K562 (cell line): ENCODE results near the gene MRPL58. TPM values are rescaled to one million over a fixed set of nuclear protein-coding genes. Genes with fewer than 3 reads are reported as not detected.

Experiments used
- ATAC-seq: fragments of 200-7000 bp; cut with Tn5 transposase; 3 replicates; pipeline ENCODE4 v1.9.1; 2020; ENCODE audit warnings: moderate library complexity
- BruUV-seq: library from RNA; stranded (reverse); fragments of 400-500 nt; replicated peaks from 2 replicates; lab custom pipeline; 2021; lab: Mats Ljungman, UMichigan
- CTCF ChIA-PET: fragments of 300-600 bp; formaldehyde crosslinking; extraction: SDS; loops from one replicate; lab custom pipeline; 2021; ENCODE audit warnings: low intra/inter-chr PET ratio; lab: Yijun Ruan, JAX
- POLR2A ChIA-PET: fragments of 300-600, 350-650 bp; sonication (Branson Sonifier 250); formaldehyde crosslinking; extraction: SDS; loops from one replicate; lab custom pipeline; 2021; ENCODE audit warnings: antibody characterized with exemption, inconsistent platforms; lab: Yijun Ruan, JAX
- DNase-seq, 4 experiments: peaks; one replicate each; pipeline versions ENCODE4 v3.0.0 to v3.0.0-alpha.2; 2011 to 2018; ENCODE audit warnings: low spot score in 3 of 4, mixed read lengths in 3 of 4; ENCODE audit errors: extremely low read depth in 1 of 4
- FAIRE-seq: peaks from 2 replicates; lab custom pipeline; 2011; peaks lifted over from hg19 to GRCh38; lab: Jason Lieb, UNC
- H2AFZ ChIP-seq: 2 replicates; pipeline ENCODE4 v1.6.0; 2011; ENCODE audit warnings: low read depth, low read length, control low read depth, inconsistent platforms
- H3K27ac ChIP-seq: fragments of 200-600 bp; 3 replicates; pipeline ENCODE4 v1.8.0; 2011; ENCODE audit warnings: low read depth, mild to moderate bottlenecking, control low read depth, inconsistent platforms, low read length, moderate library complexity, mixed read lengths; ENCODE audit errors: extremely low read depth
- H3K27me3 ChIP-seq, 2 experiments: fragments of 300-600 bp in 1 of 2; 2 replicates in 1 of 2; 3 replicates in 1 of 2; pipeline versions ENCODE4 v1.6.0 to v1.8.0; 2011; ENCODE audit warnings: inconsistent platforms in 2 of 2, low read length in 2 of 2, mild to moderate bottlenecking in 1 of 2, mixed read lengths in 1 of 2, moderate library complexity in 1 of 2; ENCODE audit not compliant: control insufficient read depth in 2 of 2, insufficient read depth in 2 of 2
- H3K36me3 ChIP-seq: fragments of 300-600 bp; 3 replicates; pipeline ENCODE4 v1.8.0; 2011; ENCODE audit warnings: mild to moderate bottlenecking, low read length, inconsistent platforms; ENCODE audit not compliant: control insufficient read depth, insufficient read depth
- H3K4me1 ChIP-seq, 2 experiments: fragments of 200-600 bp in 1 of 2; replicated peaks in 1 of 2; 2 replicates in 1 of 2; 3 replicates in 1 of 2; pipeline versions ENCODE4 v1.5.1 to v1.8.0; 2011; ENCODE audit warnings: inconsistent platforms in 2 of 2, low read length in 2 of 2, mild to moderate bottlenecking in 1 of 2, mixed read lengths in 1 of 2, moderate library complexity in 1 of 2; ENCODE audit not compliant: control insufficient read depth in 2 of 2, insufficient read depth in 2 of 2
- H3K4me2 ChIP-seq: 2 replicates; pipeline ENCODE4 v1.6.1; 2011; ENCODE audit warnings: low read length, control low read depth, inconsistent platforms, mixed read lengths; ENCODE audit not compliant: insufficient read depth
- H3K4me3 ChIP-seq: fragments of 200-600 bp; sonication (generic), shearing (Covaris generic); 2 replicates; pipeline ENCODE4 v1.5.1; 2016; ENCODE audit warnings: control low read depth, inconsistent platforms
- H3K79me2 ChIP-seq: fragments of 200-600 bp; 3 replicates; pipeline ENCODE4 v1.8.0; 2011; ENCODE audit warnings: low read length, inconsistent platforms; ENCODE audit not compliant: control insufficient read depth, insufficient read depth
- H3K9ac ChIP-seq, 2 experiments: 2 replicates each; pipeline versions ENCODE4 v1.6.0 to v1.6.1; 2011; ENCODE audit warnings: low read depth in 2 of 2, low read length in 2 of 2, control low read depth in 1 of 2, inconsistent platforms in 1 of 2, mild to moderate bottlenecking in 1 of 2, mixed read lengths in 1 of 2; ENCODE audit not compliant: insufficient read depth in 1 of 2
- H3K9me1 ChIP-seq: one replicate; pipeline ENCODE4 v1.6.0; 2011; ENCODE audit warnings: inconsistent platforms, mild to moderate bottlenecking, low read length, moderate library complexity; ENCODE audit not compliant: control insufficient read depth, insufficient read depth
- H3K9me3 ChIP-seq: replicated peaks from 2 replicates; pipeline ENCODE4 v1.5.1; 2011; ENCODE audit warnings: low read depth, low read length, inconsistent platforms; ENCODE audit not compliant: control insufficient read depth, insufficient read depth
- H4K20me1 ChIP-seq: replicated peaks from 2 replicates; pipeline ENCODE4 v1.6.1; 2011; ENCODE audit warnings: low read length, inconsistent platforms, mixed read lengths; ENCODE audit not compliant: control insufficient read depth, insufficient read depth
- HCFC1 ChIP-seq: IDR thresholded peaks from 2 replicates; pipeline ENCODE4 v1.6.1; 2012; ENCODE audit warnings: low read depth, low read length, improper control_type of control experiment
- HOMEZ ChIP-seq: fragments of 250-450 bp; sonication (Bioruptor Pico); IDR thresholded peaks from 2 replicates; pipeline ENCODE4 v1.4.0; 2020; ENCODE audit warnings: mild to moderate bottlenecking, moderate library complexity
- KDM2B ChIP-seq: fragments of 250-450 bp; sonication (Bioruptor Pico); IDR thresholded peaks from 2 replicates; pipeline ENCODE4 v1.8.0; 2021; ENCODE audit warnings: mild to moderate bottlenecking, moderate library complexity
- LCOR ChIP-seq: sonication (generic); formaldehyde crosslinking; IDR thresholded peaks from 2 replicates; pipeline ENCODE4 v1.8.0; 2022; ENCODE audit warnings: mild to moderate bottlenecking, missing genetic modification reagents
- PHB2 ChIP-seq: fragments of 450-650 bp; IDR thresholded peaks from 2 replicates; pipeline ENCODE4 v1.6.1; 2017; ENCODE audit warnings: low read depth
- POLR3G ChIP-seq: IDR thresholded peaks from 2 replicates; pipeline ENCODE4 v1.6.1; 2011; ENCODE audit not compliant: insufficient read length, insufficient replicate concordance; ENCODE audit errors: extremely low read depth
- PTRF ChIP-seq: fragments of 450-650 bp; IDR thresholded peaks from 2 replicates; pipeline ENCODE4 v1.6.1; 2016; ENCODE audit warnings: mild to moderate bottlenecking, missing genetic modification characterization, missing compliant biosample characterization
- RNF2 ChIP-seq: sonication (generic); IDR thresholded peaks from 2 replicates; pipeline ENCODE4 v1.6.1; 2016
- SUPT5H ChIP-seq: fragments of 450-650 bp; IDR thresholded peaks from 2 replicates; pipeline ENCODE4 v1.6.1; 2016
- ZBTB49 ChIP-seq: sonication (generic); formaldehyde crosslinking; IDR thresholded peaks from 2 replicates; pipeline ENCODE4 v1.8.0; 2022; ENCODE audit warnings: missing genetic modification reagents, mild to moderate bottlenecking, borderline replicate concordance
- ZFP91 ChIP-seq: sonication (generic); formaldehyde crosslinking; IDR thresholded peaks from 2 replicates; pipeline ENCODE4 v1.8.0; 2022; ENCODE audit warnings: mild to moderate bottlenecking, missing genetic modification reagents
- ZNF133 ChIP-seq: fragments of 250-450 bp; sonication (Bioruptor Pico); IDR thresholded peaks from 2 replicates; pipeline ENCODE4 v1.4.0; 2020; ENCODE audit warnings: mild to moderate bottlenecking
- ZNF436 ChIP-seq: fragments of 250-450, 450-650 bp; sonication (Bioruptor Pico); formaldehyde crosslinking; IDR thresholded peaks from 2 replicates; pipeline ENCODE4 v1.7.0; 2020; ENCODE audit warnings: mild to moderate bottlenecking
- WGBS: fragments of 100-300 bp; shearing (Covaris generic); methylation state at CpG from one replicate; pipeline ENCODE4 v1.1.6; 2016; ENCODE audit warnings: low coverage, mixed read lengths; ENCODE audit not compliant: insufficient coverage; ENCODE audit errors: missing lambda C conversion rate; 5-methylcytosine and 5-hydroxymethylcytosine counted together
- in situ Hi-C: fragments of 300-500 bp; cut with MboI; formaldehyde crosslinking; loops from 4 replicates; pipeline ENCODE4 v1.15.0; 2018; ENCODE audit warnings: inconsistent platforms, mixed read lengths
- intact Hi-C: fragments of 100-400 bp; cut with micrococcal nuclease; formaldehyde crosslinking; loops from 2 replicates; pipeline ENCODE4 v1.14.2; 2022
- polyA plus RNA-seq, 8 experiments: library from polyadenylated mRNA; depleted of rRNA in 4 of 8; stranded (reverse) in 5 of 8; unstranded in 3 of 8; fragments of >200 nt; fragmentation: Nextera tagmentation in 2 of 8; fragmentation: Illumina TruSeq in 1 of 8; extraction: Ambion mirVana in 2 of 8; extraction: Trizol in 1 of 8; gene quantifications; 2 replicates each; pipeline versions ENCODE4 v1.2.1 to v1.2.3, GENCODE V29; 2011 to 2014; ENCODE audit warnings: inconsistent platforms in 1 of 8, missing spikeins in 1 of 8
- total RNA-seq, 7 experiments: library from RNA; depleted of rRNA in 6 of 7; stranded (reverse); fragments of >200 nt in 6 of 7; fragmentation: Illumina TruSeq in 2 of 7; extraction: Trizol in 2 of 7; gene quantifications; 2 replicates each; pipeline versions ENCODE4 v1.2.1 to v1.2.3, GENCODE V29; 2011 to 2021; ENCODE audit warnings: low replicate concordance in 1 of 7

Gene MRPL58
- total and polyA plus RNA-seq, 9 of the 15 experiments (the other 6 are each of a cell fraction or from before 2014, with no cell fraction given): 30.8 to 107 (median 72.4) TPM

GRCh38 chr17:74964988-74965622 lies 47.4 kb upstream of the MRPL58 start:
- WGBS: 53% methylated on average over 14 of the region's 14 CpGs
- Histone ChIP-seq H3K4me2 (no peak overlapping the region), H3K4me3 (no peak overlapping the region), H3K9ac (peak overlapping the region in 1 of 2 experiments; percentile 4; a peak in 1 of 4 replicates), H2AFZ (no peak overlapping the region), H3K4me1 (peaks cover 8 to 33% of the 10 kb centered on the region in 2 experiments; a peak in 4 of 5 replicates), H3K27me3 (no peaks in the 10 kb centered on the region), H4K20me1 (no peaks in the 10 kb centered on the region), H3K36me3 (no peaks in the 10 kb centered on the region), H3K9me1 (no peaks in the 10 kb centered on the region), H3K9me3 (no peaks in the 10 kb centered on the region), H3K79me2 (no peaks in the 10 kb centered on the region), H3K27ac (no peak overlapping the region)
- intact Hi-C loops: loop anchor here (5.0 kb wide), 1 partner anchor 147 kb away; no protein-coding TSS in a partner anchor
- no peak for ATAC-seq
- BruUV-seq: no TSS peak
- ChIA-PET CTCF (interaction anchor here (0.9 kb wide), 1 partner anchor 237 kb away, joined by 4 read pairs; no protein-coding TSS in a partner anchor), POLR2A (interaction anchor here (0.6 to 2.3 kb wide), 3 partner anchors 46 to 218 kb away, joined by 3 to 7 read pairs (median 3); no protein-coding TSS in a partner anchor)
- in situ Hi-C loops: loop anchor here (5.0 kb wide), 1 partner anchor 147 kb away; no protein-coding TSS in a partner anchor
- DNase-seq: no peak
- FAIRE-seq: no peak
- no peak for TF ChIP-seq PHB2
- no peak for TF ChIP-seq ZBTB49
- TF ChIP-seq SUPT5H: no peak
- TF ChIP-seq LCOR (CRISPR knock-in tag): no peak
- TF ChIP-seq RNF2: no peak
- TF ChIP-seq POLR3G: no peak
- no peak for TF ChIP-seq ZFP91 (CRISPR knock-in tag)
- no peak for TF ChIP-seq ZNF133 (CRISPR knock-in tag)
- TF ChIP-seq PTRF (tag): no peak
- no peak for TF ChIP-seq HCFC1
- no peak for TF ChIP-seq KDM2B (CRISPR knock-in tag)
- no peak for TF ChIP-seq HOMEZ (CRISPR knock-in tag)
- TF ChIP-seq ZNF436 (CRISPR knock-in tag): no peak
